ENCODE measurements around the gene RUBCNL. TPM values are rescaled to one million over a fixed set of nuclear protein-coding genes. Genes with fewer than 3 reads are reported as not detected.

The RUBCNL gene
- polyA plus RNA-seq, 1 donor (not counting 4 experiments of a cell fraction or from before 2014, with no cell fraction given) = 0.12 TPM

DNA sequence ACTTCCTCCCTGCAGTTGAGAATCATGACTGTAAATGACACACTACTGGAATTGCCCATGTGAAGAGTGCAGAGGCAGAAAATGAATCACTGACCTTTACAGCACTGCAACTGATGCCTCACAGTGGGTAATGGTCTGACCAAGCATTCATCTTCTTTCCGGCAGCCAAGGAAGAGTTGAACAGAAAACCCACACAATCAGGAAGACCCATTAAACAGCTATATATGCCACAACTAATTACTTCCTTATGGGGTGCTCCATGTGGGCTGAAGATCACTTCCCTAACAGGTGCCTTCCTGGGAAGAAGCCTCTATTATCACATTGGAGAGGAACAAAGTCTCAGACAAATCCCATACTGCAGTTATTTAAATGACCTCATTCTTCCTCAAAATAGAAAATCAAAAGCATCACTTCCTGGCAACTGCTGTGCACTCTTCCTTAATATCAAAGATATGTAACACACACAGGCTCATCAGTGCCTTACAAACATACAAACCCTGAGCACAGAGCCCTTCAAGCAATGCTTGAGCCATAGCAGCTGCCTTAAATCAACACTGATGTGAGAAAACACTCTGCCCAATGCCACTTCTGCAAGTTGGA is 45.8 kb downstream of the RUBCNL start:
- Histone ChIP-seq H3K27ac (ENCODE audit: control insufficient read depth, insufficient read depth, low read length) (no peak overlapping the region), H3K4me2 (ENCODE audit: control insufficient read depth, extremely low read depth, insufficient read depth, low read depth, low read length) (no peak overlapping the region), H4K20me1 (ENCODE audit: control insufficient read depth, extremely low read depth, insufficient read depth, low read length) (no peaks in the 10 kb centered on the region), H3K36me3 (ENCODE audit: control insufficient read depth in 2 of 2, extremely low read depth in 1 of 2, insufficient read depth in 2 of 2, low read length in 2 of 2) (no peaks in the 10 kb centered on the region), H3K27me3 (ENCODE audit: control insufficient read depth, extremely low read depth, insufficient read depth, low read length) (no peaks in the 10 kb centered on the region), H3K9me3 (ENCODE audit: control insufficient read depth, low read depth, low read length) (no peaks in the 10 kb centered on the region), H3K79me2 (ENCODE audit: control insufficient read depth, insufficient read depth, low read length) (no peaks in the 10 kb centered on the region), H3K9ac (ENCODE audit: control insufficient read depth, extremely low read depth, insufficient read depth, low read length) (no peak overlapping the region), H3K4me1 (ENCODE audit: control insufficient read depth, extremely low read depth, insufficient read depth, low read length) (peaks cover 3% of the 10 kb centered on the region), H3K4me3 (ENCODE audit: control insufficient read depth in 2 of 3, extremely low read depth in 1 of 3, insufficient read depth in 2 of 3, low read depth in 1 of 3, low read length in 3 of 3) (no peak overlapping the region), H2AFZ (ENCODE audit: control insufficient read depth, low read length) (no peak overlapping the region), H3K9me1 (ENCODE audit: control insufficient read depth, extremely low read depth, insufficient read depth, low read length) (no peaks in the 10 kb centered on the region)
- TF ChIP-seq, protein P1, sequence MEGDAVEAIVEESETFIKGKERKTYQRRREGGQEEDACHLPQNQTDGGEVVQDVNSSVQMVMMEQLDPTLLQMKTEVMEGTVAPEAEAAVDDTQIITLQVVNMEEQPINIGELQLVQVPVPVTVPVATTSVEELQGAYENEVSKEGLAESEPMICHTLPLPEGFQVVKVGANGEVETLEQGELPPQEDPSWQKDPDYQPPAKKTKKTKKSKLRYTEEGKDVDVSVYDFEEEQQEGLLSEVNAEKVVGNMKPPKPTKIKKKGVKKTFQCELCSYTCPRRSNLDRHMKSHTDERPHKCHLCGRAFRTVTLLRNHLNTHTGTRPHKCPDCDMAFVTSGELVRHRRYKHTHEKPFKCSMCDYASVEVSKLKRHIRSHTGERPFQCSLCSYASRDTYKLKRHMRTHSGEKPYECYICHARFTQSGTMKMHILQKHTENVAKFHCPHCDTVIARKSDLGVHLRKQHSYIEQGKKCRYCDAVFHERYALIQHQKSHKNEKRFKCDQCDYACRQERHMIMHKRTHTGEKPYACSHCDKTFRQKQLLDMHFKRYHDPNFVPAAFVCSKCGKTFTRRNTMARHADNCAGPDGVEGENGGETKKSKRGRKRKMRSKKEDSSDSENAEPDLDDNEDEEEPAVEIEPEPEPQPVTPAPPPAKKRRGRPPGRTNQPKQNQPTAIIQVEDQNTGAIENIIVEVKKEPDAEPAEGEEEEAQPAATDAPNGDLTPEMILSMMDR (optimal IDR thresholded peaks at IDR 0.05 in 1 of 3, IDR thresholded peaks at IDR 0.05 in 1 of 3, conservative IDR thresholded peaks at IDR 0.05 in 1 of 3; ENCODE audit: extremely low read depth in 1 of 3, insufficient read depth in 2 of 3, low read length in 3 of 3) = no peak
- no peak for TF ChIP-seq EZH2 (IDR thresholded peaks at IDR 0.05; ENCODE audit: low read length)
- dilution Hi-C loops (cut with MboI; ENCODE audit: extremely low pct_ligation_motif_present, low sequenced_read_pairs) = no loop called here
- no peak for FAIRE-seq
- no peak for DNase-seq (ENCODE audit: low read depth, low spot score)

DNA sequence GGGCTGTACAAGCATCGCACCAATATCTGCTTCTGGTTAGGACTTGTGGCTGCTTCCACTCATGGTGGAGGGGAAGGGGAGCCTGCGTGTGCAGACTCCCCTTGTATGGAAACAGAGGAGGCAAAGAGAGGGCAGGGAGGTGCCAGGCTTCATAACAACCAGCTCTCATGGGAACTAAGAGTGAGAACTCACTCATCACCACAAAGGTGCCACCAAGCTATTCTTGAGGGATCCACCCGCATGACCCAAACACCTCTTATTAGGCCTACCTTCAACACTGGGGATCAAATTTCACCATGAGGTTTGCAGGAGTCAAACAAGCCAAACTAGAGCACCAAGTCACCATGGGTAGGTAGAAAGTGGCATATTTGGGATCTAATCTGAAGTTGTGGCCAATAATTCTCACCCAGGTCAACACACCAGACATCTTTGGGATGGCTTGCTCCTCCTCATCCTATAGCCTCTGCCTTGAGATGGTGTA is 46.4 kb downstream of the RUBCNL start:
- H3K27me3 ChIP-seq (ENCODE audit: control insufficient read depth, extremely low read depth, insufficient read depth, low read length) = no peaks in the 10 kb centered on the region
- H3K36me3 ChIP-seq (ENCODE audit: control insufficient read depth in 2 of 2, extremely low read depth in 1 of 2, insufficient read depth in 2 of 2, low read length in 2 of 2) = no peaks in the 10 kb centered on the region
- TF ChIP-seq EZH2 (IDR thresholded peaks at IDR 0.05; ENCODE audit: low read length) = no peak
- TF ChIP-seq, protein P1 (optimal IDR thresholded peaks at IDR 0.05 in 1 of 3, IDR thresholded peaks at IDR 0.05 in 1 of 3, conservative IDR thresholded peaks at IDR 0.05 in 1 of 3; ENCODE audit: extremely low read depth in 1 of 3, insufficient read depth in 2 of 3, low read length in 3 of 3) = no peak
- dilution Hi-C loops (cut with MboI; ENCODE audit: extremely low pct_ligation_motif_present, low sequenced_read_pairs) = no loop called here
- H4K20me1 ChIP-seq (ENCODE audit: control insufficient read depth, extremely low read depth, insufficient read depth, low read length) = no peaks in the 10 kb centered on the region
- DNase-seq (ENCODE audit: low read depth, low spot score) (no peak), FAIRE-seq (no peak)
- no peaks in the 10 kb centered on the region for H3K9me1 ChIP-seq (ENCODE audit: control insufficient read depth, extremely low read depth, insufficient read depth, low read length)
- H3K27ac ChIP-seq (ENCODE audit: control insufficient read depth, insufficient read depth, low read length) = no peak overlapping the region
- H3K9ac ChIP-seq (ENCODE audit: control insufficient read depth, extremely low read depth, insufficient read depth, low read length) = no peak overlapping the region
- no peaks in the 10 kb centered on the region for H3K79me2 ChIP-seq (ENCODE audit: control insufficient read depth, insufficient read depth, low read length)
- H2AFZ ChIP-seq (ENCODE audit: control insufficient read depth, low read length) = no peak overlapping the region
- H3K4me2 ChIP-seq (ENCODE audit: control insufficient read depth, extremely low read depth, insufficient read depth, low read depth, low read length) = no peak overlapping the region
- no peaks in the 10 kb centered on the region for H3K9me3 ChIP-seq (ENCODE audit: control insufficient read depth, low read depth, low read length)
- H3K4me3 ChIP-seq (ENCODE audit: control insufficient read depth in 2 of 3, extremely low read depth in 1 of 3, insufficient read depth in 2 of 3, low read depth in 1 of 3, low read length in 3 of 3) = no peak overlapping the region
- peaks cover 3% of the 10 kb centered on the region for H3K4me1 ChIP-seq (ENCODE audit: control insufficient read depth, extremely low read depth, insufficient read depth, low read length)

Data from keratinocyte (primary cell).